Measurements from ENCODE around the gene SRPK3.

DNA sequence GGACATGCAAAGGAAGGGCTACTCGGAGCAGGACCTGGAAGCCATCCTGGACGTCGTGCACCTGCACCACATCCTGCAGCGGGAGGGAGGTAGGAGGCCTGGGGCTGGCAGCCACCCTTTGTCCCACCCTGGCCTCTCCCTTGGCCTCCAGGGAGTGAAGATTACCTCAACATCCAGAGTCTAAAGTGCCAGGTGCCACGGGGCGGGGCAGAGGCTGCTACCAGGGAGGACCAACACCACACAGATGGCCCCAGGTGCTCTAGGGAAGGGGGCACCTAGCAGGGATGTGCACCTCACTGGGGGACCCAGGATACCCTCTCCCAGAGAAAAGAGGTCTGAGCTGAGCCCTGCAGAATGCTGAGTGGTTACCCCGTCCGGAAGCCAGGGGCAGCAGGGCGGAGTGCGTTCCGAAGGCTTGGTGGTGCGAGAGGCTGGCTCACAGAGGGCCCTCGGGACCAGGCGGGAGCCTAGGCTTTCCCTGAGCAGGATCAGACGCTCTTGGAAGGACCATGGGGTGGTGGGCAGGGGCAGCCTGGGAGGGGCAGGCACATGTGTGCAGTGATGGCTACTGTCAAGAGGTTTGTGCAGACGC lies 40.1 kb upstream of the SRPK3 start:
- TF ChIP-seq, protein P1, sequence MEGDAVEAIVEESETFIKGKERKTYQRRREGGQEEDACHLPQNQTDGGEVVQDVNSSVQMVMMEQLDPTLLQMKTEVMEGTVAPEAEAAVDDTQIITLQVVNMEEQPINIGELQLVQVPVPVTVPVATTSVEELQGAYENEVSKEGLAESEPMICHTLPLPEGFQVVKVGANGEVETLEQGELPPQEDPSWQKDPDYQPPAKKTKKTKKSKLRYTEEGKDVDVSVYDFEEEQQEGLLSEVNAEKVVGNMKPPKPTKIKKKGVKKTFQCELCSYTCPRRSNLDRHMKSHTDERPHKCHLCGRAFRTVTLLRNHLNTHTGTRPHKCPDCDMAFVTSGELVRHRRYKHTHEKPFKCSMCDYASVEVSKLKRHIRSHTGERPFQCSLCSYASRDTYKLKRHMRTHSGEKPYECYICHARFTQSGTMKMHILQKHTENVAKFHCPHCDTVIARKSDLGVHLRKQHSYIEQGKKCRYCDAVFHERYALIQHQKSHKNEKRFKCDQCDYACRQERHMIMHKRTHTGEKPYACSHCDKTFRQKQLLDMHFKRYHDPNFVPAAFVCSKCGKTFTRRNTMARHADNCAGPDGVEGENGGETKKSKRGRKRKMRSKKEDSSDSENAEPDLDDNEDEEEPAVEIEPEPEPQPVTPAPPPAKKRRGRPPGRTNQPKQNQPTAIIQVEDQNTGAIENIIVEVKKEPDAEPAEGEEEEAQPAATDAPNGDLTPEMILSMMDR (IDR thresholded peaks at IDR 0.05; ENCODE audit: poor library complexity, severe bottlenecking): no peak
- TF ChIP-seq EP300 (conservative IDR thresholded peaks at IDR 0.05; ENCODE audit: poor library complexity, severe bottlenecking) (no peak), POLR2AphosphoS5 (IDR thresholded peaks at IDR 0.05) (no peak), TAF1 (IDR thresholded peaks at IDR 0.05; ENCODE audit: low read depth) (no peak), SMC3 (conservative IDR thresholded peaks at IDR 0.05; ENCODE audit: poor library complexity) (no peak), EZH2 (IDR thresholded peaks at IDR 0.05; ENCODE audit: borderline replicate concordance, insufficient read depth, low read length, poor library complexity, severe bottlenecking) (no peak)
